CD14-positive monocyte (primary cell): Measurements from ENCODE around the gene BBC3. TPM values are rescaled to one million over a fixed set of nuclear protein-coding genes. Genes with fewer than 3 reads are reported as not detected.
A peak's percentile ranks its signal among the peaks of the same experiment; 100 is the strongest.

Experiments used
- DNase-seq, 3 donors: peaks; one replicate each; pipeline ENCODE4 v3.0.0-alpha.2; 2011 to 2022
- H2AFZ ChIP-seq: 2 replicates; pipeline ENCODE4 v1.6.0; 2012; ENCODE audit warnings: mild to moderate bottlenecking, low read depth, low read length, inconsistent platforms; ENCODE audit not compliant: insufficient read depth, poor library complexity, severe bottlenecking
- H3K27ac ChIP-seq, 2 donors: 1 replicate in 1 of 2; 2 replicates in 1 of 2; pipeline ENCODE4 v1.5.1; 2012 to 2013; ENCODE audit warnings: low read length in 2 of 2, control low read depth in 1 of 2, inconsistent platforms in 1 of 2, low read depth in 1 of 2, mild to moderate bottlenecking in 1 of 2
- H3K27me3 ChIP-seq, 2 donors: one replicate each; pipeline versions ENCODE4 v1.6.0 to v1.6.1; 2011 to 2013; ENCODE audit warnings: low read length in 2 of 2; ENCODE audit not compliant: control insufficient read depth in 2 of 2, insufficient read depth in 2 of 2
- H3K36me3 ChIP-seq, 2 donors: replicated peaks in 1 of 2; 1 replicate in 1 of 2; 2 replicates in 1 of 2; pipeline versions ENCODE4 v1.5.1 to v1.6.1; 2012 to 2013; ENCODE audit warnings: low read length in 2 of 2, control low read depth in 1 of 2, inconsistent platforms in 1 of 2, mild to moderate bottlenecking in 1 of 2; ENCODE audit not compliant: insufficient read depth in 2 of 2, control insufficient read depth in 1 of 2
- H3K4me1 ChIP-seq, 2 donors: 1 replicate in 1 of 2; 2 replicates in 1 of 2; pipeline versions ENCODE4 v1.5.1 to v1.6.1; 2012 to 2013; ENCODE audit warnings: low read length in 2 of 2, control low read depth in 1 of 2, inconsistent platforms in 1 of 2, mild to moderate bottlenecking in 1 of 2, moderate library complexity in 1 of 2; ENCODE audit not compliant: insufficient read depth in 2 of 2, control insufficient read depth in 1 of 2
- H3K4me2 ChIP-seq: replicated peaks from 2 replicates; pipeline ENCODE3; 2012; ENCODE audit warnings: low read length, moderate library complexity, mild to moderate bottlenecking; ENCODE audit not compliant: poor library complexity, severe bottlenecking; ENCODE audit errors: extremely low read depth
- H3K4me3 ChIP-seq, 3 experiments: fragments of 200-600 bp in 1 of 3; sonication (generic) in 1 of 3; replicated peaks in 1 of 3; 1 replicate in 2 of 3; 2 replicates in 1 of 3; pipeline ENCODE4 v1.5.1; 2011 to 2013; ENCODE audit warnings: low read length in 3 of 3, mild to moderate bottlenecking in 3 of 3, control low read depth in 2 of 3, low read depth in 2 of 3, inconsistent platforms in 1 of 3, moderate library complexity in 1 of 3
- H3K79me2 ChIP-seq: 2 replicates; pipeline ENCODE4 v1.6.0; 2012; ENCODE audit warnings: mild to moderate bottlenecking, control low read depth, inconsistent platforms, low read length, moderate library complexity; ENCODE audit not compliant: insufficient read depth
- H3K9ac ChIP-seq: 2 replicates; pipeline ENCODE4 v1.6.0; 2017; ENCODE audit warnings: low read length, mild to moderate bottlenecking; ENCODE audit not compliant: insufficient read depth, poor library complexity, severe bottlenecking
- H3K9me3 ChIP-seq, 2 donors: replicated peaks in 1 of 2; 1 replicate in 1 of 2; 2 replicates in 1 of 2; pipeline versions ENCODE4 v1.5.1 to v1.6.1; 2012 to 2013; ENCODE audit warnings: low read length in 2 of 2, control low read depth in 1 of 2; ENCODE audit not compliant: control insufficient read depth in 1 of 2, insufficient read depth in 1 of 2
- H4K20me1 ChIP-seq: 2 replicates; pipeline ENCODE4 v1.6.0; 2012; ENCODE audit warnings: mild to moderate bottlenecking, low read length, control low read depth, moderate library complexity; ENCODE audit not compliant: insufficient read depth
- H3K27ac Mint-ChIP-seq, 7 donors: one replicate each; pipeline ENCODE4 v1.8.0; 2020; ENCODE audit warnings: mild to moderate bottlenecking in 7 of 7, mixed read lengths in 7 of 7, moderate library complexity in 6 of 7, inconsistent platforms in 2 of 7
- H3K27me3 Mint-ChIP-seq, 3 donors: one replicate each; pipeline ENCODE4 v1.8.0; 2021 to 2022; ENCODE audit warnings: low read depth in 3 of 3, mild to moderate bottlenecking in 3 of 3, mixed read lengths in 3 of 3, moderate library complexity in 3 of 3, inconsistent platforms in 1 of 3
- H3K36me3 Mint-ChIP-seq, 2 donors: one replicate each; pipeline ENCODE4 v1.8.0; 2020; ENCODE audit warnings: mixed read lengths in 2 of 2, inconsistent platforms in 1 of 2, mild to moderate bottlenecking in 1 of 2
- H3K4me1 Mint-ChIP-seq: one replicate; pipeline ENCODE4 v1.8.0; 2020; ENCODE audit warnings: mild to moderate bottlenecking, mixed read lengths
- H3K4me3 Mint-ChIP-seq, 2 donors: one replicate each; pipeline ENCODE4 v1.8.0; 2020; ENCODE audit warnings: mild to moderate bottlenecking in 2 of 2, mixed read lengths in 2 of 2, moderate library complexity in 1 of 2
- H3K9me3 Mint-ChIP-seq, 7 donors: one replicate each; pipeline ENCODE4 v1.8.0; 2020 to 2022; ENCODE audit warnings: mixed read lengths in 7 of 7, mild to moderate bottlenecking in 6 of 7, moderate library complexity in 6 of 7, inconsistent platforms in 2 of 7
- WGBS: methylation state at CpG from one replicate; pipeline ENCODE4 v1.1.5; 2013; ENCODE audit warnings: missing lambda C conversion rate; ENCODE audit not compliant: insufficient coverage; 5-methylcytosine and 5-hydroxymethylcytosine counted together
- intact Hi-C, 2 donors: fragments of 100-400 bp; cut with micrococcal nuclease; formaldehyde crosslinking; loops; one replicate each; pipeline versions ENCODE4 v1.15.0 to v1.15.1; 2023
- polyA plus RNA-seq, 3 donors: library from polyadenylated mRNA; depleted of rRNA in 1 of 3; unstranded in 2 of 3; stranded (reverse) in 1 of 3; fragments of 300-500 nt in 2 of 3; fragments of >200 nt in 1 of 3; fragmentation: Illumina TruSeq in 2 of 3; gene quantifications; 1 replicate in 2 of 3; 2 replicates in 1 of 3; pipeline ENCODE4 v1.2.3, GENCODE V29; 2012 to 2021
- TF ChIP-seq, protein P1 (sequence below): fragments of 200-600 bp; IDR thresholded peaks from one replicate; pipeline ENCODE4 v1.8.0; 2022; ENCODE audit warnings: antibody characterized with exemption, mild to moderate bottlenecking

Gene BBC3
- polyA plus RNA-seq, 3 donors = 2.5 to 17.4 (median 4.8) TPM

DNA sequence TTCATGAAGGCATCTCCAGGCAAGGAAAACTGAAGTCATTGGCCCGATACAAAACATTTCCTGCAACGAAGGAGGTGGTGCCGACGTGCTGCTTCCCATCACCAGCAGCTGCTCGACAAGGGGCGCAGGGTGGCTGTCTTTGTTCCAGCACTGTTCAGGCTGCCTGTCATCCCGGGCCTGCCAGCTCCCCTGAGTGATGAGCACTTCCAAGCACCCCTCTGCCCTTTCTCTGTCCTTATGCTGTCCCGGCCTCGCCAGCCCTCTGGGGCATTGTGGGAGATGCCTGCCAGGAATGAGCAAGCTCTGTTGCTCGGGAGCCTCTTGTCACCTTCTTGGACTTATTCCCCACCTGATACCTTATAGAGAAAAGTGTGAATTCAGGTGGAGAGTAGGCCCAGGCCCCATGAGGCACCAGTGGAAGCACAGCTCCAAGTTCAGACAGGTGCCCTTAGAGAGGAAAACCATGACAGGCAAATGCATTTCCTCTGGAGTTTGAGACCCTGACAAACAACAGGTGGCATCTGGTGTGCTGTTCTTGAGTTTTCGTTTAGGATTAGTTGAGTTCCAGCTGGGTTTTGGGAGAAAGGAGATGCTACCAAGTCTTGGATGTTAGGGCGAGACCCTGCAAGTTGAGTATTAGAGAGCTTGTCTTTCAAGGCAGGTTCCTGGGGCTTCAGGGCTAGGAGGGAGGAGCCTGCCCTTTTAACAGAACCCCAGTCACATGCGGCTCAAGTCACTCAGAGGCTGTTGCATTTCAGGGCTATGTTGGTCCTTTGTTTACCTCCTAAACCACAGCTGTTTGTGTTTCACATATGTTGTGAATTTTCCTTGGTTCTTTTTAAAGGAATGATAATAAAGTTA lies 21.4 kb downstream of the BBC3 start:
- Mint-ChIP-seq H3K36me3 (peaks cover 52 to 57% of the 10 kb centered on the region in 2 donors), H3K9me3 (no peaks in the 10 kb centered on the region), H3K27ac (peak overlapping the region in 6 of 7 donors; percentile 15 to 87 (median 56)), H3K4me3 (no peak overlapping the region), H3K27me3 (peaks cover 0 to 3% (median 0%) of the 10 kb centered on the region in 3 donors), H3K4me1 (peaks cover 12% of the 10 kb centered on the region)
- H3K9me3 ChIP-seq = no peaks in the 10 kb centered on the region
- no peak overlapping the region for H3K4me2 ChIP-seq
- DNase-seq = no peak
- H2AFZ ChIP-seq = no peak overlapping the region
- intact Hi-C loops = loop anchor here (1.0 to 10.0 kb wide), 5 partner anchors 21 to 65 kb away; partner anchors contain the start of gene BBC3 (in 1 of the 2)
- no peaks in the 10 kb centered on the region for H3K27me3 ChIP-seq
- H3K27ac ChIP-seq = no peak overlapping the region
- TF ChIP-seq, protein P1, sequence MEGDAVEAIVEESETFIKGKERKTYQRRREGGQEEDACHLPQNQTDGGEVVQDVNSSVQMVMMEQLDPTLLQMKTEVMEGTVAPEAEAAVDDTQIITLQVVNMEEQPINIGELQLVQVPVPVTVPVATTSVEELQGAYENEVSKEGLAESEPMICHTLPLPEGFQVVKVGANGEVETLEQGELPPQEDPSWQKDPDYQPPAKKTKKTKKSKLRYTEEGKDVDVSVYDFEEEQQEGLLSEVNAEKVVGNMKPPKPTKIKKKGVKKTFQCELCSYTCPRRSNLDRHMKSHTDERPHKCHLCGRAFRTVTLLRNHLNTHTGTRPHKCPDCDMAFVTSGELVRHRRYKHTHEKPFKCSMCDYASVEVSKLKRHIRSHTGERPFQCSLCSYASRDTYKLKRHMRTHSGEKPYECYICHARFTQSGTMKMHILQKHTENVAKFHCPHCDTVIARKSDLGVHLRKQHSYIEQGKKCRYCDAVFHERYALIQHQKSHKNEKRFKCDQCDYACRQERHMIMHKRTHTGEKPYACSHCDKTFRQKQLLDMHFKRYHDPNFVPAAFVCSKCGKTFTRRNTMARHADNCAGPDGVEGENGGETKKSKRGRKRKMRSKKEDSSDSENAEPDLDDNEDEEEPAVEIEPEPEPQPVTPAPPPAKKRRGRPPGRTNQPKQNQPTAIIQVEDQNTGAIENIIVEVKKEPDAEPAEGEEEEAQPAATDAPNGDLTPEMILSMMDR = no peak
- over 99% methylated on average over 8 of the region's 13 CpGs for WGBS
- H3K4me3 ChIP-seq = no peak overlapping the region
- no peak overlapping the region for H3K9ac ChIP-seq
- no peaks in the 10 kb centered on the region for H3K79me2 ChIP-seq
- no peaks in the 10 kb centered on the region for H4K20me1 ChIP-seq
- H3K4me1 ChIP-seq = peaks cover 8 to 10% of the 10 kb centered on the region in 2 donors
- peaks cover 37 to 58% of the 10 kb centered on the region in 2 donors for H3K36me3 ChIP-seq

DNA sequence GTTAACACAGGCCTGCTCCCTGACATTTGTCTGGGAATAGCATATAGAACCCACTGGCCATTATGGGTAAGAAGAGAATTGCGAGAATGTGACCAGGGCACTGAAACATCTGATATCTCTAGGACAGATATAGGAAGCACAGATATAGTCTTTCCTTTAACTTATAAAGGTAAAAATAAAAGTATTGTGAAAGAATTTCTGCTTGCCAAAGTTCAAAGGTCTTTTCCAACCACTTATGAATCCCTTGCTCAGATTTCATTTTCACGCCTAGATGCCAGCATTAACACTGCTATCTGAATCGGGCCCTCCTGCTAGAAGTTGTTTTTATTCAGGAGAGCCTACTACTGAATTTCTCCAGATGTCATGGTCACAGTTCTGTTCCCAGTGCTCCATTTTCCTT lies 27.7 kb downstream of the BBC3 start:
- Mint-ChIP-seq H3K9me3 (no peaks in the 10 kb centered on the region), H3K36me3 (peaks cover 65 to 95% of the 10 kb centered on the region in 2 donors), H3K27ac (peak overlapping the region in 1 of 7 donors; percentile 86), H3K27me3 (no peaks in the 10 kb centered on the region), H3K4me1 (no peaks in the 10 kb centered on the region), H3K4me3 (no peak overlapping the region)
- Histone ChIP-seq H3K27ac (no peak overlapping the region), H3K4me3 (no peak overlapping the region), H3K36me3 (peaks cover 46 to 84% of the 10 kb centered on the region in 2 donors), H3K4me1 (no peaks in the 10 kb centered on the region), H4K20me1 (no peaks in the 10 kb centered on the region), H3K27me3 (no peaks in the 10 kb centered on the region), H3K4me2 (no peak overlapping the region), H3K9me3 (no peaks in the 10 kb centered on the region), H3K79me2 (no peaks in the 10 kb centered on the region), H3K9ac (no peak overlapping the region), H2AFZ (no peak overlapping the region)
- TF ChIP-seq, protein P1 = no peak
- no peak for DNase-seq
- intact Hi-C loops = loop anchor here in 1 of 2 donors (10.0 kb wide), 1 partner anchor 58 kb away; no protein-coding TSS in a partner anchor
- WGBS = 100% methylated on average over 1 of the region's 3 CpGs
